Urothelium cell line (cell line): ENCODE results near the gene FAM222A.

Experiments used
- DNase-seq: peaks from one replicate; pipeline ENCODE4 v3.0.0; 2011; ENCODE audit warnings: low spot score, mixed read lengths
- FAIRE-seq: peaks from 2 replicates; lab custom pipeline; 2011; peaks lifted over from hg19 to GRCh38; lab: Jason Lieb, UNC

FAM222A gene

DNA sequence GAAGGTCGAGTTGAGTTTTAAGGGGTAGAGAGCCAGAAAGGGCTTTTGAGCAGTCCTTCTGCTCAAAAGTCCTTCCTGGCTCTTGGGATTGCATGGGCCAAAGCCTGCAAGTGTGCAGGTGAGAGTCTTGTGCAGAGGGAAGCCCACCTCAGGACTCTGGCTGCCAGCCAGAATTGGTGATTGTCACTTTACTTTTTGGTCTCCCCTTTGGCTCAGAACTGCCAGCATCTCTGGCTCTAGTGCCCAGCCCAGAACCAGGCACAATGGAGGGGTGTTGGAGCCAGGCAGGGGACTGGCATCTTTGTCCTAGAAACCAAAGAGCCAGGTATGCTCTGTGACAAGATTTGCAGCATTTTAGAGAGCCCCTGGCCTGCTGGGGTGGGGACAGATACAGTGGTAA lies 23.5 kb downstream of the FAM222A start:
- FAIRE-seq = no peak
- DNase-seq = no peak

DNA sequence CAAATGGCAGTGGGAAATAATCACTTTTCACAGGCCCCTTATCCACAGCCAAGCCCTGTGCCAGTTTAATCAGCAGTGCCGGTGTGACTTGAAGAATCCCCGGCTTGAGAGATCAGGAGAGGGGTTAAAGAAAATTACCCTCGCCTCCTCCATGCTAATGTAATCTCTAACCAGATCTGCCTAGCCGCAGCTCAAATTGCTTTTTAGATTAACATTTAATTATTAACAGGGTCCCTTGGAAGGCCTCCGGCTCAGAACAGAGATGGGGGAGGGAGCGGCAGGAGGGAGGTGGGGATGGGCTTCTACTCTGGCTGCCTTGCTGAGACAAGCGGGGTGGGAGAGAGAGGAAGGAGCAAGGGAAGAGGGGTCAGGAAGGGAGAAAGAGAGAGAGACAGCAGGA lies 24.0 kb downstream of the FAM222A start:
- FAIRE-seq = no peak
- no peak for DNase-seq

DNA sequence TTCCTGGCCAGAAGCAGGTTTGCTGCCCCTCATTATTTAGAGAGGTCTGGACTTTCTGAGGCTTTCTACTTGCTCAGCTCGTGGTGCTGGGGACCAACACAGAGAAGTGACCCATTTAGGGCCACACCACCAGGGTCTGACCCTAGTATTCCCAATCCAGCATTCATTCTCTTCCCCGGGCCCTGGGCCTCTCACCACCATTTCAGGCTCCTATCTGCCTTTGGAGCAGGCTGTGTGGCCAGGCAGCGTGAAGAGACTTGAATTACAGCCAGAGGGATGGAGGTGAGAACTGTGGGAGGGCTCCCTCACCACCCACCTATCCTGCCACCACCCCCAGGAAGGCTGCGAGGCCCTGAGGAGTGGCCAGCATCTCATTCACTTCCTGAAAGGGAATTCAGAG lies 24.6 kb downstream of the FAM222A start:
- no peak for FAIRE-seq
- no peak for DNase-seq

DNA sequence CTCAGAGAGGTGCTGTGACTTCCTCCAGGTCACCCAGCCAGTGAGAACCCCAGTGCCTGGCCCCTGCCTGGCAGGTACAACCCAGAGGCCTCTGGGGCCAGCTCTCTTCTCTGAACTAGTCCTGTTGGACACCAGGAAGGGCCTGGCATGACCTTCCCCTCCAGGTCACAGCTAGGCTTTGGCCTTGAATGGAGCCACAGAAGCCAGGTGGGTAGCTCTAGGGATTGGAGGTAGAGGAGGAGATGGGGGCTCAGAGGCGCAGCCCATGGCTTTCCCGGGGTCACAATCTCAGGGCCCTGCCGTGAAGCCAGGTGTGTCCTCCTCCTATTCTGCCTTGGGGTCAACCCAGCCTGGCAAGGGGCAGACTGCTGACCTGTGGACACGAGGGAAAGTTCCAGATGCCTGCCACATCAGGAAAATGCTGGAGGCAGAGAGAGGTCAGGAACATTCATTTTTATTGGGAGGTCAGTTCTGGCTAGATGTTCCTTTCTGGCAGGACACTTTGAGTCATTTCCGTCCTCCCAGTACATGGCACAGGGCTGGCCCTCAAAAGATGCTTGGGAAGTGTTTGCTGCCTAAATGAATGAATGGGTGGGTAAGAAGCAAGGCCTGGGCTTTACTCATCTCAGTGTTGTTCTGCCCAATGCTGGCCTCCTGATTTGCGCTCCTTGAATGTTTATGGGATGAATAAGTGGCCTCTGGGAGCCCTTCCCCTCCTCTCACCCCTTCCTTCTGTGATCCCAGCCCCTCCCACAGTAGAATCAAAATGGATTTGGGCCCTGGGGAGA lies 25.4 kb downstream of the FAM222A start:
- no peak for FAIRE-seq
- no peak for DNase-seq

DNA sequence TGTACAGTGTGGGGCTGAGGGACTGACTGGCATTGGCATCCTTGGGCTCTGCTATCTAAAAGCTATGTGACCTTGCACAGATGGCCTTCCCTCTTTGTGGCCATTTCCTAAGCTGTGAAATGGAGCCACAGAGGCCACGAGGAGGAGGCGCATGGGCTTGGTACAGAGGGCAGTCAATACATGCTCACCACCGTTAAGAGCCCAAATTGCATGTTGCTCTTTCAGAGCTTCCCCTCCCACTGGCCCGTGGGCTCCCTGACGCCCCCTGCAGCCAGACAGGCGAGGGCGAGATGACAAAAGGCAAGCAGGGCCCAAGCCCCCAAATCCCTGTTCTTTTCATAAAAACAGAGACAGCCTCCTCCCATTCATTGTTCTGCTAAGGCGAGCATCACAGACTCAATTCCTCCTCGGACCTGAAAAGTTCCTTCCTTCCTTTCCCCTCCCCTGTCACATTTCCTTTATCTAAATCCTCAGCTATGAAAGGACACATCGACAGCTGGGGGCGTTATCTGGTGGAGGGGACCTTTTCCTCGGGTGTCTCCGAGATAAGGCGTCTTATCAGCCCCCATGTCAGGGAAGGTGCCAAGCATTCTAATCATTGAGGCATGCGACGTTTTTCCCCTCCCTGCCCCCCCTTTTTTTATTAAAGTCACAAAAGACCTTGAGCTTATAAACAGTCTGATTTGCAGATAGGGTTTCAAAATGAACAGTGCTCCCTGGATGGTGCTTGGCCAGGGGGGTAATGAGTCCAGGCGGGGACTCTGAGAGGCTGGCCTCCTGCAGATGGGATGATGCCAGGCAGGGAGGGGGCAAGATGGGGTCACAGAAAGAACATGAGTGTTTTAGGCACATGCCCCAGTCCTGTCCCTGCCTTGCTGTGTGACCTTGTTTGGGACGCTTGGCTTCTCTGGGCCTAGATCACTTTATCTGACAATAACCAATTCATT lies 26.4 kb downstream of the FAM222A start:
- FAIRE-seq (no peak), DNase-seq (no peak)

DNA sequence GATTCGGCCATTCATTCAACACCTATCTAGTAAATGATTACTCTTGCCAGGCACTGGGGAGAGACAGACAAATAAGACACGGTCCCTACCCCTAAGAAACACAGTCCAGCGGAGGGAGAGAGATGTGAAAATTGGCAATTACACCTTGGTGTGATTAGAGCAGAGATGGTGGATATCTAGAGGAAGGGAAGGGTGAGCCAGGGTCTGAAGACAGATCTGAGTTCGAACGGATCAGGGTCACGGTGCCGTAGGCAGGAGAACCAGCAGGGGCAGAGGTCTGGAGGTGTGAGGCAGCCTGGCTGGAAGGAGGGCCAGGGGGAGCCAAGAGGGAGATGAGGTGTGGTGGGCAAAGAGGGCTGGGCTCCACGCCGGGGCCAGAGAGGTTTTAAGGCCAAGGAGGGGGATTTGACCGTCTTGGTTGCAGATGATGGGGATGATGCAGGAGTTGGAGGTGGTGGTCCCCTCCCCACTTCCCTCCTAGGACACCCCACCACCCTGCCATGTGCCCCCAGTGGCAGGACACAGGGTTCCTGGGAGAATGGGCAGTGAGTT lies 27.1 kb downstream of the FAM222A start:
- DNase-seq (no peak), FAIRE-seq (no peak)

DNA sequence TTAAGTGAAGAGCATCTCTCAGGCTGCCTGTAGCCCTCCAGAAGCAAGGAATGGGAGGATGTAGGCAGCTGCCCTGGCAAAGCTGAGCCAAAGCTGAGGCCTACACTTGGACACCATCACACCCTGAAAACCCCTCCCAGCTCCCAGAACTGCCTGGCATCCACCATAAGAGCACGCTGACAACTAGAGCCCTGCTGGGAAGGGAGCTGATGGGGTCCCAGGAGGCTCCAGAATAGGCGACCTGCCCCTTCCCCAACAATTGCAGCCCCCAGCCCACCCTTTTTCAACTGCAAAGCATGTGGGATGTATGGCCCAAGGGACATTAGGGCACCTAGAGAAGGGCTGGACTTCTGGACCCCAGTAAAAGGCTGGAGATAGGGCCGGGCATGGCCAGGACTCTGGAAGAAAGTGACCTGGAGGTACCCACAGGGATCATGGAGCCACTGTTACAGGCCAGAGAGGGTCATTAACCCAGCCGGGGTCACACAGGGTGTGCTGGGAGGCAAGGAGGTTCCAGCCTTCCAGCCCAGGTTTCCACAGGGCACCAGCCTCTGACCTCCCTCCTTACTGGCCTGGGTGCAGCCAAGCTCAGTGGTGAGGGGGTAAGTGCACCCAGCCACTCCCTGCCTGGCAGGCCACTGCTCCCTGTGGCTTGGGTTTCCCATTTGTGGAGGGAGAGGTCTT lies 27.8 kb downstream of the FAM222A start:
- no peak for FAIRE-seq
- no peak for DNase-seq

DNA sequence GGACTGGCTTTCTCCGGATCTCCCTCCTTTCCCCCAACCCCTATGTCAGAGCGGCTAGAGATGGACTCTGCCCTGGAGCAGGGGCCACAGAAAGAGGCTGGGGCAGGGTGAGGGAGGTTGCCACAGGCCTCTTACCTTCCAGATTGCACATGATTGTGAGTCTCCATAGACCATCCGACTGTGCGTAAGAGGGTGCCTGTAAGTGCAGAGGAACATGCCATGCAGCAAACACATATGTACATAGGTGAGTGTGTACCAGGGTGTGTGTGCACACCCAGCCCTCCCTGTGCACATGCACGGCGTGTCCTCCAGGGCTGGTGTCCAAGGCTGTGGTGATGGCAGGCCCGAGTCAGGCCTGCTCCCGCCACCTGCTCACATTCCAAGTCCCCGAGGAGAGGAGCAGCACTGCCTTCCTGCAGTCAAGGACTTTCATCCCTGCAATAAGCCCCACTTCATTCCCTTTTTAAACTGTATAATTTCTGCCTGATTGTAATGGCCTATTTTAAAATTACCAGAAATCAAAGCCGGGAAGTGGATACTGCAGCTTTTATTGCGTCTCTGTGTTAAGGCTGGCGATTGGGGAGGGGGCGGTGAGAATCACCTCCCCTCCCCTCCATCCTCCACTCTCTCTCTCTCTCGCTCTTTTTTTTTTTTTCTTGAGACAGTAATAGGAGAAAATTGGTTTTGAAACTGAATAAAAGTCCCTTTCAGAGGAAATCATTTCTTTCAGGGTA lies 28.5 kb downstream of the FAM222A start:
- FAIRE-seq = no peak

DNA sequence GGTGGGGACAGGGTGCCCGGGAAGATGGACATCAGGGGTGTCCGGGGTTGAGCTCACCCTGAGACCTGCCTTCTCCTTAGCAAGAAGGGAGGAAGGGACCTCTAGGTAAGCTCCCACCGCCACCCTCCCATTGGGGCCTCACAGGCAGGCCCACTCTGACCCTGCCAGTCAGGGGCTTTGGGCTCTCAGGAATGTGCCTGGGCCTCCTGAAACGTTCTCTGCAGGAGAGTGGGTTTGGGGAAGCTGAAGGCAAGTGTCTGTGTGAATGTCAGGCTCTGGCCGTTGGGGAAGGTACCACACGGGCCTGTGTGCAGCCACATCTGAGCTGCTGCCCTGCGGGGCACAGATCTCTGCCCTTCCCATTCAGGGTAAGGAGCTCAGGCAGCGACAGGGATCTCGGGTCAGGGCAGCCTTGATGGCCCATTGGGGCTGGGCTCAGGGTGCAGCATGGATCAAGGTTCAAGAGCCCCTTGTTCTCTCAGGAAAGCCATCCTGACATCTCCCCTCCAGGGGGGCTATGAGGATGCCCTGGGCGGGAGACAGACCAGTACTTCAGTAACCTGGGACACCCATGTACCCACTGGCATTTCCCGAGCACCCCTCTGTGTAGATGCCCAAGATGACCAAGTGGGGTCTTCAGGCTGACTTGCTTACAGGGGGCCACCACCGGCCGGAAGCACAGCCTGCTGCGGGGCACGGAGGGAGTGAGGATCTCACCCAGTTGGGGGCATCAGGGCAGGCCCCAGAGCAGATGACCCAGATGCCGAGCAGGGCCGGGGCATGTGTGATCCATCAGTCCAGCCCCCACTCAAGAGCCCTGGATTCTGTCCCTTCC lies 29.7 kb downstream of the FAM222A start:
- no peak for FAIRE-seq
- no peak for DNase-seq

More for the DNA sequence above, 28.5 kb downstream of the FAM222A start:
- no peak for DNase-seq

DNA sequence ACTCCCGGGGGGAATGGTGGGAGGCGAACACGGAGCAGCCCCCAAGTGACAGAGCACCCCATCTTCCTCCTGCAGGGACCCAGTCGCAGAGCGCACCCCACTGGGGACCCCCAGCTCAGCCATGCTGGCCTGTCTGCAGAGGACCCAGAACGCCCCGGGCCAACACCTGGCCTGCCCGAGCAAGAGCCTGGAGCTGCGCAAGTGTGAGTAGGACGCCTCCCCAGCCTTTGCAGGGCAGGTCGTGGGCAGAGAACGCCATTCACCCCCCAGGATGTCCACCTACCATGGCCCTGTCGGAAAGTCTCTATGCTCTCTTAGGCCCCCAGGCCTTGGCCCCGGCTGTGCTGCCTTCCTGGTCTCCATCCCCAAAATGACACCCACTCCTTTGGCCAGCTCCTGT lies 30.4 kb downstream of the FAM222A start:
- DNase-seq (no peak), FAIRE-seq (no peak)

DNA sequence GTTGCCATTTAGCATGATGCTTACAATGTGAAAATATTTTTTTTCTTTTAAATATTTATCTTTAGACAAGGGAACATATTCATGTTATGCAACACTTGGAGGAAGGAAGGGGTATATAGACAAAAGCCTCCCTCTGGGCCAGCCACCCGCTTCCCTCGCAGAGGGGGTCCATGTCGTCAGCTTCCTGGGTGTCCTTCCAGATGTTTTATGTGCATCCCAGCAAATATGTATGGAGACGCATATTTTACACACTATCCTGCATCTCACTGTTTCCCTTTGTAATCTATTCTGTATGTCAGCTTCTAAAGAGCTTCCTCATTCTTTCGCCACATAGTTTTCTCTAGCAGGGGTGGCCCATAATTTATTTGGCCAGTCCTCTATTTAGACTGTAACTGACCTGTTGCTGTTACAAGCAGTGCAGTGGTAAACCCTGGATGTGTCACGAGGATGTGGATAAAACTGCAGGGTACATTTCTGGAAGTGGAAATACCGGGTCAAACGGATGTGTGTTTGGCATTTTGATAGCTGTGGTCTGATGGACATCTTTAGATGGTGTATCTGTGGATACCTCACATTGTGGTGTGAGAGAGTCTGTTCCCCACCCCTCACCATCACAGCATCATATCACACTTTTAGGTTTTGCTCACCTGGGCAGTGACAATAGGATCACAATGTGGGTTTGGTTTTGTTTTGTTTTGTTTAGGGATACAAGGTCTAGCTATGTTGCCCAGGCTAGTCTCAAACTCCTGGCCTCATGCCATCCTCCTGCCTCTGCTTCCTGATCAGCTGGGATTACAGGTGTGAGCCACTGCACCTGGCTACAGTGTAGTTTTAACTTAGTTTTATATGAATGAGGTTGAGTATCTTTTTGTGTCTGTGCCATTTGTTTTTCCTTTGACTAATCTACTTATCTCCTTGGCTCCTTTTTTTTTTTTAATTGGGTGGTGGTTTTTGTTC lies 31.6 kb downstream of the FAM222A start:
- DNase-seq (no peak), FAIRE-seq (no peak)

DNA sequence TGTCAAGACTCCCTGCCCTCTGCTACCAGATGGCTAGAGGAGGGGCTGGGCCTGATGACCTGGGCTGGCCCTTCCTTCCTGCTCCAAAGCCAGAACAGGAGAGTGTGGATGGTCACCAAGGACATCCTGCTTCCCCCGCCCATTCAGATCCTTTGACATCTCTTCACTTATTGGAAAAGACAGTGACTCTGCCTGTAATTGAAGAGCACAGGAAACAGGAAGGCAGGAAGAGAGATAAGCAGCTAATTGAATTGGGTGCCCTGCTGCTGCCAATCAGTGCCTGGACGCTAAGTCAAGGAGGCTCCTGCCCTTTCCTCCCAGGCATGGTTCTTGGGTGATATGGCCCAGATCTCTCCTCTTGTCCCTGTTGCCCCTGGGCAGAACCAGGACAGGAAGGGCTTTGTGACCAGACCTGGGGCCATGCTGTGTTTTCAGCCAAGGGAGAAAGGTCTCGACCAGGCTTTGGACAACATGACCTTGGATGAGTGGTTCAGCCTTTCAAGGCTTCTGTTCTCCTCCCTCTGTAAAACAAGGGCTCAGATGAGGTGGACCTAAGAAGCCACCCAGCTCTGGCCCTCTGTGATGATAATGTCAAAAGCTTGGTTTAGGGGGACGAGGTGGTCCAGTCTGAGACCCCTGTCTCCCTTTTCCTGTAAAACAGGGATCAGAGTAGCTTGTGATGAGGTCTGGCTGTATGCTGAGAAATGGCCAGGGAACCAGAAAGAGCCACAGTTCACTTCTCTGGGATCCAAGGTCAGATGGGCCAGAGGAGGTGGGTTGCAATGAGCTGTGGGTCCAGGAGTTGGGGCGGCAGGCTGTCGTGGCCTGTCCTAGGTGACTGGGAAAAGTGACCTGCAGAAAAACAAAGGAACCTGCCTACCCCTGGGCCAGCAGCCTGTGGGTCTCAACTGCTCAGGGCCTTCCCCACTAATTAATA lies 38.8 kb downstream of the FAM222A start:
- FAIRE-seq (no peak), DNase-seq (no peak)

DNA sequence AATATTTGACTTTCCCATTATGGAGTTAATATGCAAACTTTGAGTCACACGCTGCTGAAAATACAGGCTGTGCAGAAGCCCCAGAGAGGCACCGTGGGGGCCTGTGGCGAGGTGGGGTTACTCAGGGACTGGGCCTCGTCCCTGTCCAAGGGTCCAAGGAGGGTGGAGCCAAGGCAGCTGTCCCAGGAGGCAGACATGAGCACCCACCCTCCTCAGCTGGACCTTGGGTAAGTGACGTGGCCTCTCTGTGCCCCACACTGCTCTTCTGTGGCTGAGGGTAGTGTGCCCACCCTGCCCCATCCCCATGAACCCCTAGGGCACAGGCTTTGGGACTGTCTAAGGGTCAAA lies 39.4 kb downstream of the FAM222A start:
- FAIRE-seq (no peak), DNase-seq (no peak)

DNA sequence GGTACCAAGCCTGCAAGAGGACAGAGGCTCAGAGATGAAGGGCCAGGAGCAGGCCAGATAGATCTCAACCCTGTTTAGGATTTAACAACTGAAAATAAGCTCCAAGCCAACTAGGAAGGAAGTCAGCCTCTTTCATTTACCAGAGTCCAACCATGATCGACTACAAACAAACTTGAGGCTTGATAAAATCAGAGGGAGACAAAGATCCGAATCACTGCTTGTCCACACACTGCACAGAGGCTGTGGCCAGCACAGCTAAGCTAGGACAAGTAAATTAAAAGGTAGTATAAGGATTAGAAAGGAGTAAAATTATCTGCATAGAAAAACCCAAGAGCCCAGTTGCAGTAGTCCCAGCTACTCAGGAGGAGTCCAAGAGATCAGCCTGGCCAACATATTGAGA lies 40.3 kb downstream of the FAM222A start:
- FAIRE-seq = no peak
- DNase-seq = no peak

DNA sequence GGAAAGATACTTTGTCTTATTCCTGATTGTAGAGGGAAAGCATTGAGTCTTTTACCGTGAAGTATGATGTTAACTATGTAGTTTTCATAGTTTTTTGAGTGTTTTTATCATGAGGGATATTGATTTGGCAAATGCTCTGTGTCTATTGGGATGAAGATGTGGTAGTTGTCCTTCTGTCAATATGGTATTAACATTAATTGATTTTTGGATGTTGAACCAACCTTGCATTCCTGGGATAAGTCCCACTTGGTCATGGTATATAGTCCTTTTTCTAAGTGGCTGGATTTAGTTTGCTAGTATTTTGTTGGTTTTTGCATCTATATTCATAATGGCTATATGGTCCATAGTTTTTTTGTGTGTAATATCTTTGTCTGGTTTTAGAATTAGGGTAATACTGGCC lies 42.8 kb downstream of the FAM222A start:
- no peak for FAIRE-seq

DNA sequence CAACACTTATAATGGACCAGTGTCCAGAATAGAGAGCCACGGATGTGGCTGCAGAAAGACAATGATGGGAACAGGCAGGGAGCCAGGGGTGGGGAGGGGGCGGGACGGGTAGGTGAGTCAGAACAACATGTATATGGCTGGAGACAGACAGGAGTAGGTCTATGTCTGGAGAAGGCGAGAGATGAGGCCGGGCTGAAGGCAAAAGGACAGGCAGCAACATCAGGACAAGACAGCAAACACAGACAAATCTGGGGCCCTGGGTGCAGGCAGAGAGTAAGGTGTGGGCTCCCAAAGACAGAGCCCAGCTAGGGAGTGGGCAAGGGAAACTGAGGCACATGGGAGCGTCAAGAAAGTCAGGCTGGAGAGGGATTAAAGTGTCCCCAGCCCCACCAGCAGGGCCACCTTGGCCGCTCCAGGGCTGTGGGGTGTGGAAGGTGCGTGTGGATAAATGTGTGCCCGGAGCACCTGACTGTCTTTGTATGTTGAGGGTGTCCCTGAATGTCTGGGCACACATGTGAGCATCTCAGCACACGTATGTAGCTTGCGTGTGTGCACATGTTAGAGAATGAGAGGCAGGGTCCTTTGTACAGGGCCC lies 44.1 kb downstream of the FAM222A start:
- FAIRE-seq (no peak), DNase-seq (no peak)

More for the DNA sequence above, 42.8 kb downstream of the FAM222A start:
- no peak for DNase-seq
